Activated CD8-positive, alpha-beta T cell treated with anti-CD3 and anti-CD28 coated beads, Interleukin-2, amount 10 ng/mL, durations not matched to agents 7 days and 5 days (primary cell): Measurements from ENCODE around the gene MINDY4. TPM values are rescaled to one million over a fixed set of nuclear protein-coding genes. Genes with fewer than 3 reads are reported as not detected.

ENCODE experiments used
- ATAC-seq: fragments of 150-1000 bp; cut with Tn5 transposase; one replicate; pipeline ENCODE4 v1.10.0; 2021; ENCODE audit warnings: moderate library complexity
- CTCF ChIA-PET: fragments of 350-600 bp; sonication (Branson Sonifier 250); formaldehyde crosslinking; loops from one replicate; lab custom pipeline; 2021; ENCODE audit warnings: antibody characterized with exemption; lab: Charles Lee
- POLR2A ChIA-PET: fragments of 350-600 bp; sonication (Branson Sonifier 250); formaldehyde crosslinking; loops from one replicate; lab custom pipeline; 2021; ENCODE audit warnings: antibody characterized with exemption; lab: Charles Lee
- DNase-seq: peaks from one replicate; pipeline ENCODE4 v3.0.0-alpha.2; 2020
- H3K27ac Mint-ChIP-seq: one replicate; pipeline ENCODE4 v1.8.0; 2021; ENCODE audit warnings: mild to moderate bottlenecking, mixed read lengths
- H3K27me3 Mint-ChIP-seq: one replicate; pipeline ENCODE4 v1.8.0; 2021; ENCODE audit warnings: low read depth, mixed read lengths
- H3K36me3 Mint-ChIP-seq: one replicate; pipeline ENCODE4 v1.8.0; 2021; ENCODE audit warnings: low read depth, mixed read lengths
- H3K4me1 Mint-ChIP-seq: one replicate; pipeline ENCODE4 v1.8.0; 2021; ENCODE audit warnings: low read depth, mixed read lengths
- H3K4me3 Mint-ChIP-seq: one replicate; pipeline ENCODE4 v1.8.0; 2021; ENCODE audit warnings: mild to moderate bottlenecking, mixed read lengths
- H3K9me3 Mint-ChIP-seq: one replicate; pipeline ENCODE4 v1.8.0; 2022; ENCODE audit warnings: mixed read lengths; ENCODE audit not compliant: insufficient read depth
- total RNA-seq, 2 experiments: library from RNA; stranded (reverse); gene quantifications; one replicate each; pipeline ENCODE4 v1.2.3, GENCODE V29; 2021

Gene MINDY4
- total RNA-seq, 2 experiments from 2014 or later = 1.3 to 1.5 TPM

GRCh38 chr7:30757342-30757692 lies 13.9 kb upstream of the MINDY4 start:
- ATAC-seq = no peak
- peaks cover 11% of the 10 kb centered on the region for H3K27me3 Mint-ChIP-seq
- ChIA-PET CTCF (interaction anchor here (1.1 to 2.4 kb wide), 2 partner anchors 9 to 17 kb away, joined by 3 to 14 read pairs; no protein-coding TSS in a partner anchor), POLR2A (interaction anchor here (1.0 kb wide), 1 partner anchor 27 kb away, joined by 3 read pairs; no protein-coding TSS in a partner anchor)
- no peaks in the 10 kb centered on the region for H3K9me3 Mint-ChIP-seq
- DNase-seq = no peak
- no peak overlapping the region for H3K4me3 Mint-ChIP-seq
- no peak overlapping the region for H3K27ac Mint-ChIP-seq
- H3K4me1 Mint-ChIP-seq = no peaks in the 10 kb centered on the region
- no peaks in the 10 kb centered on the region for H3K36me3 Mint-ChIP-seq

DNA sequence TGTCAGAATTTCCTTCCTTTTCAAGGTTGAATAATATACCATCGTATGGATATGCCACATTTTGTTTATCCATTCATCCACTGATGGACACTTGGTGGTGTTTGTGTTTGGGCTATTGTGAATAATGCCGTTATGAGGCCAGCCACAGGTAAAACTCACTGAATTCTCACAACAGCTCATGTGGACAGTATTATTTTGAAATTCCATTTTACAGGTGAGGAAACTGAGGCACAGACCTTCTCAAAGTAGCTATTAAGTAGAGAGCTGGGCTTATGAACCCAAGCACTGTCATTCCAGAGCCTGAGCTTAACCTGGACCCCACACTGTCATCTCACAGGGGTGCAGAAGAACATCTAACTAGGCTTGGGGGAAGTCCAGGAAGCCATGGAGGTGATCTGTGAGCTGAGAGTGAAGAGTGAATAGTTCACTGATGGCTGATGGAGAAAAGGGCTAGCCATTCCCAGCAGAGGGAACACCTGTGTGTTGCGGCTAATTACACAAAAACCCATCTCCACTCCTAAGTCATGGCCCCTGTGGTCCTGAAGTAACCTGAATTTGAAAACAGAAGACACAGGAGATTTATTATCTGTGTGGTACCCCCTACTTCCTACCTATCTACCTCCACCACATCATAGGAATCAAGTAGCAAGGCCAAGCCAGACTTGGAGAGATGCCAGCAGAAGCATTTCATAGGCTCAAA lies 10.6 kb upstream of the MINDY4 start:
- Mint-ChIP-seq H3K4me3 (no peak overlapping the region), H3K27me3 (peaks cover 13% of the 10 kb centered on the region), H3K4me1 (no peaks in the 10 kb centered on the region), H3K36me3 (no peaks in the 10 kb centered on the region), H3K27ac (no peak overlapping the region), H3K9me3 (no peaks in the 10 kb centered on the region)
- POLR2A ChIA-PET = no interaction called here
- ATAC-seq (no peak), DNase-seq (no peak)
- CTCF ChIA-PET = interaction anchor here (1.2 kb wide), 1 partner anchor 21 kb away, joined by 5 read pairs; no protein-coding TSS in a partner anchor

DNA sequence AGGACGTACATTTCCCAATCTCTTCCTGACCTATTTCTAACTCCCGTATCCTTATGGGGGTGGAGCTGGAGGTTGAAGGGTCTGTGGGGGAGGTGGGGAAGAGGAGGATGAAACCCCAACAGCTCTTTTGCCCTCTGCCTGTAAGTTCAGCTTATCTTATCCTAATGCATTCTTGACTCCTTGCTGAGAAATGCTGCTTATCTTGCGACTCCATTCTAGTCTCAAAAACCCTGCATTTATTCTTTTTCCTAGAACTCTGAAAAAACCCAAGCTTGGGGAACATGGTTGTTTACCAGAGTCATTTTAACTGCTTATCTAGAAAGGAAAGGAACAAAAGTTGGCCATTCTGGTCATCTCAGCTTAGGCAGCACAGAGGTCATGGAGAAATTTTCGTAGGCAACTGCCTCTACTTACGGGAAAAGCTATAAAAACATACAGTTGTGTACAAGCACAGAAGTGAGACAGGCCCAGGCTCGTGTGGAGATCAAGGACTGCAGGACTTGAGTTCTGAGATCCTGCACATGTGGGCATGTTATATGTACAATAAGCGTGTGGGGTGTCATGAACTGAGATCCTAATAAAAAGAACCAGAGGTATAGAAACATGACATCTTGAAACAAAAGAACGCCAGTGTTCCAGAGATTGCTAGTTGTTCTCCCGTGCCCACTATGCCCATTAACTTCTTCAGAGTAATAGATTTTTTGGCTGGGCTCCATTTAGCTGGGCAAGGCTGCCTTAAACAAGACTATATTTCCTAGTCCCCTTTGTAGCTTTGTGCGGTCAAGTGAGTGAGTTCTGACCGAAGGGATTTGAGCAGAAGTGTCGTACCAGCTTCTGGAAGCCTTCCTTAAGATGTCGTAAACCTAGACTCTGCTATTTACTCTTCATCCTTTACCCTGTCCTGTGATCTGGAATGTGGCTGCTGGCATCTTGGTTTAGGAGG lies 9.7 kb upstream of the MINDY4 start:
- Mint-ChIP-seq H3K36me3 (no peaks in the 10 kb centered on the region), H3K9me3 (no peaks in the 10 kb centered on the region), H3K27ac (no peak overlapping the region), H3K27me3 (peaks cover 13% of the 10 kb centered on the region), H3K4me3 (no peak overlapping the region), H3K4me1 (no peaks in the 10 kb centered on the region)
- ChIA-PET CTCF (interaction anchor here (1.2 kb wide), 1 partner anchor 22 kb away, joined by 5 read pairs; no protein-coding TSS in a partner anchor), POLR2A (no interaction called here)
- DNase-seq = no peak
- ATAC-seq = no peak

GRCh38 chr7:30764030-30764975 lies 6.9 kb upstream of the MINDY4 start:
- POLR2A ChIA-PET = no interaction called here
- Mint-ChIP-seq H3K36me3 (no peaks in the 10 kb centered on the region), H3K27me3 (peaks cover 20% of the 10 kb centered on the region), H3K4me1 (no peaks in the 10 kb centered on the region), H3K4me3 (no peak overlapping the region), H3K27ac (no peak overlapping the region), H3K9me3 (no peaks in the 10 kb centered on the region)
- DNase-seq (no peak), ATAC-seq (no peak)
- CTCF ChIA-PET = interaction anchor here (0.6 kb wide), 1 partner anchor 487 kb away, joined by 3 read pairs; no protein-coding TSS in a partner anchor

DNA sequence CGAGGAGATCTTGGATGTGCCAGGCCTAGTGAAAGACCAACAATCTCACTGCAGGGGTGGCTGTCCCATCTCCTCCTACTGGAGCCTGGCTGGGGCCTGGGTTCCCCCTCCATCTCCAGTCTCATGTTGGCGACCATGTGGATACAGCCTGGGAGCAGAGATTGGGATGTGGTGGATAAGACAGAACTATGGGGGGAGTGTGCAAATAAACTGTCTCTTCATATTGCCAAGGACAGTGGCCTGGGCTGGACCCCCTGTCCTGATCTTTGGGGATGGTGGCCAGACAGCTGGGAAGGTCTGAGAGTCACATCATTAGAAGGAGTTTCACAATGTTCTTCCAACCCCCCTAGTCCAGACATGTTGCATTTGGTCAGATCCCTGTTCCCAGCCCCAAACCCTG lies 5.8 kb upstream of the MINDY4 start:
- DNase-seq = no peak
- H3K9me3 Mint-ChIP-seq = no peaks in the 10 kb centered on the region
- H3K4me1 Mint-ChIP-seq = no peaks in the 10 kb centered on the region
- ChIA-PET CTCF (no interaction called here), POLR2A (no interaction called here)
- H3K27ac Mint-ChIP-seq = no peak overlapping the region
- H3K27me3 Mint-ChIP-seq = peaks cover 20% of the 10 kb centered on the region
- H3K36me3 Mint-ChIP-seq = no peaks in the 10 kb centered on the region
- H3K4me3 Mint-ChIP-seq = no peak overlapping the region
- ATAC-seq = no peak

GRCh38 chr7:30770845-30771173 lies 408 bp upstream of the MINDY4 start:
- CTCF ChIA-PET = no interaction called here
- POLR2A ChIA-PET = no interaction called here
- no peak overlapping the region for H3K27ac Mint-ChIP-seq
- H3K9me3 Mint-ChIP-seq = no peaks in the 10 kb centered on the region
- H3K27me3 Mint-ChIP-seq = peaks cover 11% of the 10 kb centered on the region
- peak overlapping the region; percentile 83 for H3K4me3 Mint-ChIP-seq
- peaks cover 10% of the 10 kb centered on the region for H3K4me1 Mint-ChIP-seq
- DNase-seq = no peak
- no peaks in the 10 kb centered on the region for H3K36me3 Mint-ChIP-seq
- no peak for ATAC-seq

DNA sequence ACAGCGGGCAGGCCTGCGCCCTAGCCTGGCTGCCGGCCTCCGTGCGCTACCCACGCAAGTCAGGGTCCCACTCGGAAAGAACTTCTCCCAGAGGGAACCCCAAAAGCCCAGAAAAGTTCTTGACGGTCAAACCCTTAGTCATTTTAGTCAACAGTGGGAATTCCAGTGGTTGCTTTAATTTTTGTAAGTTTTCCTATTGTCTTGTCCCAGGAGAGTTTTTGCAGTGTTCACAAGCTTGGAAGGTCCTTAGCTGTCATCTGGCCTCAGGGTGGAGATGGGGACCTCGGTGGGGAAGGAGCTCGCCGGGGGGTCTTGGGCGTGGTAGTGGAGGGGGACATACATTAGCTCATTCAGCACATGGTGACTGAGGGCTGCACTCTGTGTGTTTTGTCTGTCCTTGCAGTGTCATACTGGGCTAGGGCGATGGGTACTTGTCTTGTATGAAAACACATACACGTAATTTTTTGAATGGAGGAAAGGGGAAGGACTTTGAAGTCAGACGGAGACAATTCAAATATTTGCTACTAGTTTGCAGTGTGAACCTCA lies 736 bp downstream of the MINDY4 start:
- CTCF ChIA-PET = no interaction called here
- H3K9me3 Mint-ChIP-seq = no peaks in the 10 kb centered on the region
- ATAC-seq = no peak

DNA sequence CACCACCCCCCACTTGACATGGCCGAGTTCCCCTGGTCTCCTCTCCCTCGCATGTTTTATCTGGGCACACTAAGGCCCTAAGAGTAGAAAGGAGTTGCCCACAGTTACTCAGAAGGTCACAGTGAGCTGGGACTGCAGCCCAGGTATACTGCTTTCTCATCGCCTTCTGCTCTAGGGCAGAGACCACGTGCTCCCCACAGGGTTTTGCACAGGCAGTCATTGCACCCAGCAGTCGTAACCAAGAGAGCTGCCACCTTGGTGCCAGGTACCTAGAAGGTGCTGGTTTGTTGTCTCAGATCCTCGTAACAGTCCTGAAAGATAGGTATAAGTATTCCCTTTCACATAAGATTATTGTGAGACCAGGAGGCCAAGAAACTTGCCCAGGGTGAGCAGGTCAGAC lies 1.8 kb downstream of the MINDY4 start:
- Mint-ChIP-seq H3K27me3 (peaks cover 8% of the 10 kb centered on the region), H3K4me3 (no peak overlapping the region), H3K27ac (no peak overlapping the region), H3K4me1 (peaks cover 10% of the 10 kb centered on the region), H3K9me3 (no peaks in the 10 kb centered on the region), H3K36me3 (no peaks in the 10 kb centered on the region)
- ChIA-PET CTCF (no interaction called here), POLR2A (no interaction called here)
- ATAC-seq = no peak
- DNase-seq = no peak

More for the DNA sequence above, 736 bp downstream of the MINDY4 start:
- POLR2A ChIA-PET = interaction anchor here (0.8 to 1.0 kb wide), 2 partner anchors 34 to 153 kb away, joined by 3 read pairs; no protein-coding TSS in a partner anchor
- H3K4me1 Mint-ChIP-seq = peaks cover 10% of the 10 kb centered on the region
- H3K36me3 Mint-ChIP-seq = no peaks in the 10 kb centered on the region
- H3K27me3 Mint-ChIP-seq = peaks cover 11% of the 10 kb centered on the region
- DNase-seq = no peak
- H3K4me3 Mint-ChIP-seq = peak overlapping the region; percentile 83
- peak overlapping the region; percentile 64 for H3K27ac Mint-ChIP-seq

DNA sequence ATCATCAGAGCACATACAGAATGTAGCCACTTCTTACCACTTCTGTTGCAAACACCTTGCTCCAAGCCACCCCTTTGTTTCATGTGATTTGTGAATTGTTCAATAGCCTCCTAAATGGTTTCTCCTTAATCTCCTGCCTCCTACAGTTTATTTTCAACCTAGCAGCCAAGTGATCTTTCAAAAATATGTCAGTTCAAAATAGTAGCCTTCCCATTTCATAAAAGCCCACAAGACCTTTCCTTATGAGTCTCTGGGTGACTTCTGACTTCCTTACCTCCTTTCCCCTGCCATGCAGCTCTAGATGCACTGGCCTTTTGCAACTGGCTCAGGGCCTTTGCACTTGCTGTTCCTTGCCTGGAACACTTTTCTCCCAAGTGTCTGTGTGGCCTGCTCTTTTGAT lies 4.8 kb downstream of the MINDY4 start:
- no peaks in the 10 kb centered on the region for H3K36me3 Mint-ChIP-seq
- DNase-seq (no peak), ATAC-seq (no peak)
- no peaks in the 10 kb centered on the region for H3K9me3 Mint-ChIP-seq
- H3K4me1 Mint-ChIP-seq = peaks cover 5% of the 10 kb centered on the region
- CTCF ChIA-PET = no interaction called here
- POLR2A ChIA-PET = no interaction called here
- no peak overlapping the region for H3K27ac Mint-ChIP-seq
- no peaks in the 10 kb centered on the region for H3K27me3 Mint-ChIP-seq
- no peak overlapping the region for H3K4me3 Mint-ChIP-seq

- ChIA-PET POLR2A (no interaction called here), CTCF (no interaction called here)
- H3K27me3 Mint-ChIP-seq = no peaks in the 10 kb centered on the region
These were observed 5.8 kb downstream of the MINDY4 start for GRCh38 chr7:30776971-30777370.

More at GRCh38 chr7:30776971-30777370, 5.8 kb downstream of the MINDY4 start:
- H3K4me1 Mint-ChIP-seq = peaks cover 3% of the 10 kb centered on the region
- H3K4me3 Mint-ChIP-seq = no peak overlapping the region
- no peak for DNase-seq
- no peaks in the 10 kb centered on the region for H3K36me3 Mint-ChIP-seq
- no peak overlapping the region for H3K27ac Mint-ChIP-seq
- ATAC-seq = no peak
- H3K9me3 Mint-ChIP-seq = no peaks in the 10 kb centered on the region
